GM12878 (cell line): Measurements from ENCODE around the gene VIPR2. TPM values are rescaled to one million over a fixed set of nuclear protein-coding genes. Genes with fewer than 3 reads are reported as not detected.

Experiments used
- ATAC-seq: fragments of 200-7000 bp; cut with Tn5 transposase; 3 replicates; pipeline ENCODE4 v1.9.1; 2020; ENCODE audit warnings: mild to moderate bottlenecking, moderate library complexity
- BruUV-seq: library from RNA; stranded (reverse); fragments of 400-500 nt; replicated peaks from 2 replicates; lab custom pipeline; 2021; lab: Mats Ljungman, UMichigan
- CTCF ChIA-PET: fragments of 300-600 bp; sonication (Branson Sonifier 250); formaldehyde crosslinking; extraction: SDS; loops from one replicate; lab custom pipeline; 2021; ENCODE audit warnings: inconsistent platforms; lab: Yijun Ruan, JAX
- POLR2A ChIA-PET: fragments of 350-600 bp; formaldehyde crosslinking; extraction: SDS; loops from one replicate; lab custom pipeline; 2021; ENCODE audit warnings: inconsistent platforms; lab: Charles Lee
- RAD21 ChIA-PET: fragments of 300-600 bp; sonication (Branson Sonifier 250); formaldehyde crosslinking; loops from one replicate; lab custom pipeline; 2023; ENCODE audit warnings: antibody characterized with exemption; ENCODE audit not compliant: unreplicated experiment; lab: Charles Lee
- SMC1A ChIA-PET: fragments of 300-600 bp; sonication (Branson Sonifier 250); formaldehyde crosslinking; loops from one replicate; lab custom pipeline; 2023; ENCODE audit not compliant: unreplicated experiment, uncharacterized antibody; lab: Charles Lee
- DNase-seq: peaks from one replicate; pipeline ENCODE4 v3.0.0-alpha.2; 2011; ENCODE audit warnings: low read depth, low spot score
- FAIRE-seq: peaks from 3 replicates; lab custom pipeline; 2011; peaks lifted over from hg19 to GRCh38; lab: Jason Lieb, UNC
- H2AFZ ChIP-seq: 2 replicates; pipeline ENCODE4 v1.6.0; 2011; ENCODE audit warnings: low read depth, low read length, control low read depth; ENCODE audit not compliant: control insufficient read depth
- H3K27ac ChIP-seq: 2 replicates; pipeline ENCODE4 v1.5.1; 2011; ENCODE audit warnings: control low read depth; ENCODE audit not compliant: control insufficient read depth, insufficient read depth
- H3K27me3 ChIP-seq, 2 experiments: replicated peaks in 1 of 2; 2 replicates each; pipeline versions ENCODE4 v1.6.0 to v1.6.1; 2011; ENCODE audit warnings: low read length in 1 of 2; ENCODE audit not compliant: control insufficient read depth in 2 of 2, insufficient read depth in 2 of 2
- H3K36me3 ChIP-seq, 2 experiments: 2 replicates each; pipeline ENCODE4 v1.5.1; 2011; ENCODE audit warnings: low read length in 1 of 2; ENCODE audit not compliant: control insufficient read depth in 2 of 2, insufficient read depth in 2 of 2
- H3K4me1 ChIP-seq: 2 replicates; pipeline ENCODE4 v1.6.1; 2011; ENCODE audit warnings: mild to moderate bottlenecking, low read length, moderate library complexity, mixed read lengths; ENCODE audit not compliant: control insufficient read depth, insufficient read depth
- H3K4me2 ChIP-seq: 2 replicates; pipeline ENCODE4 v1.6.0; 2011; ENCODE audit warnings: control low read depth; ENCODE audit not compliant: control insufficient read depth, insufficient read depth
- H3K4me3 ChIP-seq: fragments of 200-600 bp; sonication (generic); 2 replicates; pipeline ENCODE4 v1.5.1; 2016
- H3K79me2 ChIP-seq: 2 replicates; pipeline ENCODE4 v1.6.0; 2011; ENCODE audit warnings: low read length; ENCODE audit not compliant: control insufficient read depth, insufficient read depth
- H3K9ac ChIP-seq: 2 replicates; pipeline ENCODE4 v1.8.0; 2011; ENCODE audit warnings: low read length, control low read depth, mixed read lengths; ENCODE audit not compliant: control insufficient read depth, insufficient read depth
- H3K9me3 ChIP-seq: replicated peaks from 3 replicates; pipeline ENCODE4 v1.5.1; 2011; ENCODE audit warnings: mild to moderate bottlenecking, low read length; ENCODE audit not compliant: control insufficient read depth, insufficient read depth
- H4K20me1 ChIP-seq: 2 replicates; pipeline ENCODE4 v1.6.0; 2011; ENCODE audit not compliant: control insufficient read depth, insufficient read depth
- ATF7 ChIP-seq: fragments of 450-650 bp; IDR thresholded peaks from 2 replicates; pipeline ENCODE4 v1.6.1; 2016; ENCODE audit warnings: low read depth, mild to moderate bottlenecking
- BHLHE40 ChIP-seq, 2 experiments: fragments of 450-650 bp in 1 of 2; IDR thresholded peaks; 2 replicates each; pipeline ENCODE4 v1.6.1; 2011 to 2017; ENCODE audit warnings: low read depth in 2 of 2, borderline replicate concordance in 1 of 2, improper control_type of control experiment in 1 of 2, low read length in 1 of 2, mild to moderate bottlenecking in 1 of 2
- CHD1 ChIP-seq: IDR thresholded peaks from 2 replicates; pipeline ENCODE4 v1.6.1; 2012; ENCODE audit warnings: low read depth, low read length, improper control_type of control experiment
- CREB1 ChIP-seq: IDR thresholded peaks from 2 replicates; pipeline ENCODE4 v1.6.1; 2012; ENCODE audit warnings: low read depth, mild to moderate bottlenecking, inconsistent platforms
- FOXK2 ChIP-seq: fragments of 450-650 bp; IDR thresholded peaks from 2 replicates; pipeline ENCODE4 v1.6.1; 2017; ENCODE audit warnings: mild to moderate bottlenecking, moderate library complexity
- IKZF2 ChIP-seq, 2 experiments: fragments of 450-650 bp; IDR thresholded peaks; 2 replicates each; pipeline ENCODE4 v1.6.1; 2017; ENCODE audit warnings: mild to moderate bottlenecking in 2 of 2, moderate library complexity in 2 of 2
- NBN ChIP-seq: fragments of 450-650 bp; IDR thresholded peaks from 2 replicates; pipeline ENCODE4 v1.6.1; 2016
- NFYB ChIP-seq: IDR thresholded peaks from 2 replicates; pipeline ENCODE4 v1.6.1; 2011; ENCODE audit warnings: low read depth, mild to moderate bottlenecking, low read length, improper control_type of control experiment, moderate library complexity; ENCODE audit not compliant: insufficient read depth
- PML ChIP-seq: IDR thresholded peaks from 2 replicates; pipeline ENCODE4 v1.6.1; 2012; ENCODE audit warnings: low read length, inconsistent platforms
- POLR2AphosphoS2 ChIP-seq: IDR thresholded peaks from 2 replicates; pipeline ENCODE4 v1.6.1; 2011; ENCODE audit warnings: low read depth, mild to moderate bottlenecking, low read length, improper control_type of control experiment, moderate library complexity
- RBBP5 ChIP-seq: fragments of 200-600 bp; sonication (generic); conservative IDR thresholded peaks from 2 replicates; pipeline ENCODE4 v1.6.1; 2016
- TARDBP ChIP-seq: IDR thresholded peaks from 2 replicates; pipeline ENCODE4 v1.6.1; 2016; ENCODE audit warnings: borderline replicate concordance
- WGBS: methylation state at CpG from one replicate; pipeline ENCODE4 v1.1.6; 2016; ENCODE audit warnings: low lambda C conversion rate; ENCODE audit not compliant: insufficient replicate concordance, insufficient coverage; ENCODE audit errors: missing lambda C conversion rate; 5-methylcytosine and 5-hydroxymethylcytosine counted together
- in situ Hi-C: fragments of 300-500 bp; cut with MboI; formaldehyde crosslinking; loops from 9 replicates; pipeline ENCODE4 v1.14.3; 2018; ENCODE audit warnings: mixed read lengths
- intact Hi-C: fragments of 100-400 bp; cut with micrococcal nuclease; formaldehyde crosslinking; loops from one replicate; pipeline ENCODE4 v1.14.2; 2022; ENCODE audit not compliant: unreplicated experiment
- polyA plus RNA-seq, 11 experiments: library from polyadenylated mRNA; depleted of rRNA in 4 of 11; unstranded in 6 of 11; stranded (reverse) in 5 of 11; fragments of >200 nt; fragmentation: Nextera tagmentation in 4 of 11; fragmentation: Illumina TruSeq in 1 of 11; extraction: Ambion mirVana in 4 of 11; extraction: Trizol in 1 of 11; gene quantifications; 1 replicate in 1 of 11; 2 replicates in 10 of 11; pipeline versions ENCODE4 v1.2.1 to v1.2.3, GENCODE V29; 2011 to 2016; ENCODE audit warnings: inconsistent platforms in 2 of 11, missing spikeins in 2 of 11, low read depth in 1 of 11
- total RNA-seq, 4 experiments: library from RNA; depleted of rRNA in 3 of 4; stranded (reverse); fragments of >200 nt in 3 of 4; fragmentation: Illumina TruSeq in 1 of 4; extraction: Trizol in 1 of 4; gene quantifications; 2 replicates each; pipeline versions ENCODE4 v1.2.1 to v1.2.3, GENCODE V29; 2013 to 2021

The VIPR2 gene
- total and polyA plus RNA-seq, 10 of the 15 experiments (the other 5 are each of a cell fraction or from before 2014, with no cell fraction given): not detected

GRCh38 chr7:159142199-159142598, 2.5 kb downstream of the VIPR2 start (continued):
- no peak for TF ChIP-seq CREB1
- TF ChIP-seq PML: no peak
- TF ChIP-seq CHD1: no peak
- no peak for TF ChIP-seq NFYB
- no peak for TF ChIP-seq FOXK2
- no peak for TF ChIP-seq POLR2AphosphoS2
- no peak for TF ChIP-seq BHLHE40 (IDR thresholded peaks at IDR 0.05; ENCODE audit: borderline replicate concordance in 1 of 2, low read depth in 2 of 2, low read length in 1 of 2)
- TF ChIP-seq, all 136 proteins: peak for 0

- no peak for FAIRE-seq
- WGBS: 64% methylated on average over 6 of the region's 6 CpGs
- no peaks in the 10 kb centered on the region; the same call in 2 of the 3 replicates for H3K9me3 ChIP-seq
- H3K4me3 ChIP-seq: no peak overlapping the region
- no peaks in the 10 kb centered on the region for H4K20me1 ChIP-seq
- H3K79me2 ChIP-seq: no peaks in the 10 kb centered on the region
- POLR2A ChIA-PET: no interaction called here
- TF ChIP-seq TARDBP: no peak
- no peak for TF ChIP-seq ATF7
- TF ChIP-seq RBBP5: no peak
- no peak for TF ChIP-seq NBN
- TF ChIP-seq IKZF2 (IDR thresholded peaks at IDR 0.05): no peak
- TF ChIP-seq, all 136 proteins: peak for 0
- H3K27ac ChIP-seq: no peak overlapping the region
- no peaks in the 10 kb centered on the region for H3K36me3 ChIP-seq
- no peak overlapping the region for H3K9ac ChIP-seq
- CTCF ChIA-PET: no interaction called here
- RAD21 ChIA-PET: no interaction called here
- H3K4me1 ChIP-seq: no peaks in the 10 kb centered on the region
- no peak overlapping the region for H3K4me2 ChIP-seq
- no peaks in the 10 kb centered on the region for H3K27me3 ChIP-seq
- SMC1A ChIA-PET: no interaction called here
- in situ Hi-C loops (no loop called here), intact Hi-C loops (no loop called here)
- BruUV-seq: no TSS peak
- no peak overlapping the region for H2AFZ ChIP-seq
- DNase-seq (no peak), ATAC-seq (no peak)
Observed at GRCh38 chr7:159141660-159142059, 3.0 kb downstream of the VIPR2 start.
